SH-SY5Y (cell line): Measurements from ENCODE around the gene PRPH.

Experiments
- GATA2 ChIP-seq: IDR thresholded peaks from 2 replicates; pipeline ENCODE4 v1.6.1; 2011; ENCODE audit warnings: mild to moderate bottlenecking, low read depth, low read length
- GATA3 ChIP-seq: IDR thresholded peaks from 2 replicates; pipeline ENCODE4 v1.6.1; 2011; ENCODE audit warnings: low read depth, mild to moderate bottlenecking, low read length, moderate library complexity

- TF ChIP-seq GATA2 (no peak), GATA3 (no peak)
These were observed 40.4 kb downstream of the PRPH start for GRCh38 chr12:49335118-49335954.
